ENCODE measurements around the gene ACTL10. TPM values are rescaled to one million over a fixed set of nuclear protein-coding genes. Genes with fewer than 3 reads are reported as not detected.

ACTL10 gene
- total and polyA plus RNA-seq, 2 of the 13 experiments (the other 11 are each of a cell fraction or from before 2014, with no cell fraction given): not detected

- TF ChIP-seq HDAC1 (CRISPR knock-in tag; IDR thresholded peaks at IDR 0.05) (0 out of 2 replicates have a peak, but pooled peaks have one; percentile 49), NCOR1 (IDR thresholded peaks at IDR 0.05; ENCODE audit: borderline replicate concordance, low read length) (no peak), ZBTB42 (CRISPR knock-in tag; IDR thresholded peaks at IDR 0.05) (0 out of 2 replicates have a peak, but pooled peaks have one; percentile 67), KAT2B (IDR thresholded peaks at IDR 0.05; ENCODE audit: borderline replicate concordance, low read depth, low read length) (no peak), POLR2A (IDR thresholded peaks at IDR 0.05; ENCODE audit: insufficient read depth in 1 of 2, low read depth in 2 of 2, low read length in 2 of 2) (peak in 1 of 2 experiments; percentile 45; a peak in 2 of 4 replicates), MTERF4 (CRISPR knock-in tag; IDR thresholded peaks at IDR 0.05) (peak; percentile 79; the same call in 1 of the 2 replicates), ZNF816 (CRISPR knock-in tag; IDR thresholded peaks at IDR 0.05; ENCODE audit: borderline replicate concordance) (no peak), ZNF577 (CRISPR knock-in tag; IDR thresholded peaks at IDR 0.05; ENCODE audit: borderline replicate concordance, low read depth) (no peak), PAWR (CRISPR knock-in tag; IDR thresholded peaks at IDR 0.05; ENCODE audit: borderline replicate concordance) (no peak; the same call in 1 of the 2 replicates), RBM39 (IDR thresholded peaks at IDR 0.05; ENCODE audit: low read depth, low read length, poor library complexity, severe bottlenecking) (peak; percentile 10), SCMH1 (CRISPR knock-in tag; IDR thresholded peaks at IDR 0.05; ENCODE audit: borderline replicate concordance) (no peak), ZNF224 (CRISPR knock-in tag; IDR thresholded peaks at IDR 0.05) (no peak), ZNF530 (CRISPR knock-in tag; IDR thresholded peaks at IDR 0.05; ENCODE audit: low read depth) (no peak), ZNF333 (CRISPR knock-in tag; IDR thresholded peaks at IDR 0.05; ENCODE audit: borderline replicate concordance) (peak; percentile 78; the same call in 1 of the 2 replicates), POLR2G (IDR thresholded peaks at IDR 0.05; ENCODE audit: low read depth, low read length) (no peak), CREB3 (CRISPR knock-in tag; IDR thresholded peaks at IDR 0.05) (no peak), POGZ (CRISPR knock-in tag; IDR thresholded peaks at IDR 0.05) (no peak), SRSF9 (IDR thresholded peaks at IDR 0.05; ENCODE audit: borderline replicate concordance, insufficient read depth, low read depth, low read length, poor library complexity, severe bottlenecking) (no peak), NFYB (CRISPR knock-in tag; IDR thresholded peaks at IDR 0.05) (0 out of 2 replicates have a peak, but pooled peaks have one; percentile 8), ZBTB34 (CRISPR knock-in tag; IDR thresholded peaks at IDR 0.05) (no peak), ZNF350 (CRISPR knock-in tag; IDR thresholded peaks at IDR 0.05; ENCODE audit: borderline replicate concordance, low read depth) (no peak), TRIM24 (CRISPR knock-in tag; IDR thresholded peaks at IDR 0.05) (0 out of 2 replicates have a peak, but pooled peaks have one; percentile 70), BCLAF1 (IDR thresholded peaks at IDR 0.05) (no peak)
Measured at GRCh38 chr20:33673410-33674293, 6.9 kb downstream of the ACTL10 start (continued).
